ENCODE measurements around the gene IRAK1.

IRAK1 gene

DNA sequence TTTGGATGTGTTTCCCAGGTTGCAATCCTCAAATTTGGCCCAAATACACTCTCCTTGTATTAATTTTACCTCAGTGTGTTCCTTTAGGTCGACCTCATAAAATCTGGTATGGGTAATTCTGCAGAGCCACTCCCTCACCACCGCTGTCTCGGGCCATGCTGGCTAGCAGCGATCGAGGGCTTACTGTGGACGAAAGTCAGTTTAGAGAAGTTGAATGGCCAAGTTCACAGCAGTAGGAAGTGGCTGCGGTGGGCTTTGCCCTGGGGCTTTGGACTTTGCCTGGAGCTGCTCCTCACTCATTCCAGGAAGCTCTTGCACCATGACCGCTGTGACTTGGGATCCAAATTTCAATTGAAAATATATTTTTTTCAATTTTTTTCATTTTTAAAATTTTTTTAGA is 27.5 kb downstream of the IRAK1 start:
- H3K4me3 ChIP-seq (ENCODE audit: low read depth, low read length) = no peak overlapping the region
- in situ Hi-C loops (cut with HindIII; ENCODE audit: low sequenced_read_pairs) = no loop called here
- DNase-seq (ENCODE audit: low read depth, low spot score) = no peak
- TF ChIP-seq, protein P1, sequence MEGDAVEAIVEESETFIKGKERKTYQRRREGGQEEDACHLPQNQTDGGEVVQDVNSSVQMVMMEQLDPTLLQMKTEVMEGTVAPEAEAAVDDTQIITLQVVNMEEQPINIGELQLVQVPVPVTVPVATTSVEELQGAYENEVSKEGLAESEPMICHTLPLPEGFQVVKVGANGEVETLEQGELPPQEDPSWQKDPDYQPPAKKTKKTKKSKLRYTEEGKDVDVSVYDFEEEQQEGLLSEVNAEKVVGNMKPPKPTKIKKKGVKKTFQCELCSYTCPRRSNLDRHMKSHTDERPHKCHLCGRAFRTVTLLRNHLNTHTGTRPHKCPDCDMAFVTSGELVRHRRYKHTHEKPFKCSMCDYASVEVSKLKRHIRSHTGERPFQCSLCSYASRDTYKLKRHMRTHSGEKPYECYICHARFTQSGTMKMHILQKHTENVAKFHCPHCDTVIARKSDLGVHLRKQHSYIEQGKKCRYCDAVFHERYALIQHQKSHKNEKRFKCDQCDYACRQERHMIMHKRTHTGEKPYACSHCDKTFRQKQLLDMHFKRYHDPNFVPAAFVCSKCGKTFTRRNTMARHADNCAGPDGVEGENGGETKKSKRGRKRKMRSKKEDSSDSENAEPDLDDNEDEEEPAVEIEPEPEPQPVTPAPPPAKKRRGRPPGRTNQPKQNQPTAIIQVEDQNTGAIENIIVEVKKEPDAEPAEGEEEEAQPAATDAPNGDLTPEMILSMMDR (IDR thresholded peaks at IDR 0.05; ENCODE audit: low read depth, low read length) = no peak

DNA sequence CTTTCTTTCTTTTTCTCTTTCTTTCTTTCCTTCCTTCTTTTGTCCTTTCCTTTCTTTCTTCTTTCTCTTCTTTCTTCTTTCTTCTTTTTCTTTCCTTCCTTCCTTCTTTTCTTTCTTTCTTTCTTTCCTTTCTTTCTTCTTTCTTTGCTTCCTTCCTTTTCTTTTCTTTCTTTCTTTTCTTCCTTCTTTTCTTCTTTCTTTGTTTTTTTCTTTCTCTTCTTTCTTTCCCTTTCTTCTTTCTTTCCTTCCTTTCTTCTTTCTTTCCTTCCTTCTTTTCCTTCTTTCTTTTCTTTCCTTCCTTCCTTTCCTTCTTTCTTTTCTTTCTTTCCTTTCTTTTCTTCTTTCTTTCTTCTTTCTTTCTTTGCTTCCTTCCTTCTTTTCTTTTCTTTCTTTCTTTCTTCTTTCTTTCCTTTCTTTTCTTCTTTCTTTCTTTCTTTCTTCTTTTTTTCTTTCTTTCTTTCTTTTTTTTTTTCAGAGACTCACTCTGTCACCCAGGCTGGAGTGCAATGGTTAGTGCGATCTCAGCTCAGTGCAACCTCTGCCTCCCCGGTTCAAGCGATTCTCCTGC is 28.6 kb downstream of the IRAK1 start:
- no peak for DNase-seq (ENCODE audit: low read depth, low spot score)
- in situ Hi-C loops (cut with HindIII; ENCODE audit: low sequenced_read_pairs) = no loop called here
- H3K4me3 ChIP-seq (ENCODE audit: low read depth, low read length) = no peak overlapping the region
- TF ChIP-seq, protein P1 (IDR thresholded peaks at IDR 0.05; ENCODE audit: low read depth, low read length) = no peak

DNA sequence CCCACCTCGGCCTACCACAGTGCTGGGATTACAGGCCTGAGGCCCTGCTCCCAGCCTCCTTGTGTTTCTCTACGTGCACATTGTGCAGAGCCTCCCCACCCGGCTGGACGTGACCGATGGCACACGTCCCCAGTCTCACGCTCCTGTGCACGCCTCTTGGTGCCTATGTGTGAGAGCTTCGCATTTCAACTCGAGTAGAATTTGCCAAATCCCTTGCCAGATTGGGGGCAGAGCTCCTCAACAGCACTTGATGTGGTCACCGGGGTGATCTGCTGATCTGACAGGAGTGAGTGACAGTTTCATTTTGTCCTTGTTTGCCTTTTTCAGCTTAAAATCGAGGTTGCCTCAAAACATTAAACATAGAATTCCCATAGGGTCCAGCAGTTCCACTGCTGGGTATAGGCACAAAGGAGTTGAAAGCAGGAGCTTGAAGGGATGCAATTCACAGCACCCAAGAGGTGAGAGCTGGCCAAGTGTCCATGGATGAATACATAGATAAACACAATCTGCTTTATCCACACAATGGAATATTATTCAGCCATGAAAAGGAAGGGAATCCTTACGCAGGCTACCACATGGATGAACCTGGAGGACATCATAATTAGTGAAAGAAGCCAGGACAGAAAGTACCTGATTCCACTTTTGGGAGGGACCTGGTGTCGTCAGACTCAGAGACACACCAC is 29.6 kb downstream of the IRAK1 start:
- TF ChIP-seq, protein P1 (IDR thresholded peaks at IDR 0.05; ENCODE audit: low read depth, low read length) = no peak
- no peak for DNase-seq (ENCODE audit: low read depth, low spot score)
- no peak overlapping the region for H3K4me3 ChIP-seq (ENCODE audit: low read depth, low read length)
- in situ Hi-C loops (cut with HindIII; ENCODE audit: low sequenced_read_pairs) = no loop called here

DNA sequence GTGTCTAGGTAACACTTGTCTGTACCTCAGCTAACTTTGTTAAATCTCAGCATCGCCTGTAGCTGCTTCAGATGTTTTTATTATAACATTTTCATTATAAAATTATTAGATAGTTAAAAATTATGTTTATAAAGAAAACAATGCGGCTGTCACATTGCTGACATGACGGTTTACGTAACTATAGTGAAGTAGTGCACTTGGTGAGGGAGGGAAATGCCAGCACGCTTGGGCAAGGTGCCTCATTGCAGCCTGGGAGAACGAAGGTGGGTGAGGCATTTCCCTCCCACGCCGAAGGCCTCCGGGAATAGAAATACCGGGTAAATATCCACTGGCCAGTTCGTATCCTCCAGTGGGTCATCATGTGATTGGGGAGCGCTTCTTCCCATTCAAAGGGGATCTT is 31.2 kb downstream of the IRAK1 start:
- in situ Hi-C loops (cut with HindIII; ENCODE audit: low sequenced_read_pairs) = no loop called here
- no peak for DNase-seq (ENCODE audit: low read depth, low spot score)

DNA sequence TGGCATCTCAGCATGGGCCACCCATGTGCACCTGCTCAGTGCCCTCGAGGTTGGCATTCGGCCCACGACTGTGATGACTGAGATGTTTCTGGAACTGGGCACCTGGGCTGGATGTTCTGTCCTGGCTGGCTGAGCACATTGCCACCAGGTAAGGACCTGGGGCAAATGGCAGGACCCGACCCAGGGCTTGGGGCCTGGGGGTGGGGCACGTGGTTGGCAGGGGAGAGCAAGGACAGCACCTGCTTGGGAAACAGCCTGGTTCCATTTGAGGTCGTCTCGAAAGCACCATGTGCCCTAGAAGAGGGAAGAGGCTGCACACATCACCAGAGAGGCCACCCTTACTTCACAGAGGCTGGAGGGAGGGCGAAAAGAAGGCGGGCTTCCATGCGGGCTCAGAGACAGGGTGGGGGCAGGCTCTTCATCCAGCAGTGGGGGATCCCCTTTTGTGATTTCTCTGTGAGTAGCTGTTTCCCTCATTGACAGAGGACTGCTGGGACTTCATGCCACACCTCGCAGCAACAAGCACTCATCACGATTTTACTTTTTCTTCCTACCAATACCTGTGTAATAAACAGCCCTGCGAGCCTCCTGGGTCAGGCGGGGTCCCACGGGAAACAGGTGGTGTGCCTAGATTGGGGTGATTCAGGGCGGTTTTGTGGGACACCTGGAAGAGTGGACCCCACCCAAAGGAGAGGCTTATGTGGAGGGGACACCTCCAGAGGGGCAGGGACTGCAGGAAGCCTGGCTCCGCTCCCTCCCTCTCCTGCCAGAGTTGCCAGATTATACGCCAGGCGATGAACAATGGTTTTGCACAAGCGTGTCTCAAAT is 35.1 kb downstream of the IRAK1 start:
- no peak for DNase-seq (ENCODE audit: low read depth, low spot score)
- TF ChIP-seq, protein P1 (IDR thresholded peaks at IDR 0.05; ENCODE audit: low read depth, low read length) = no peak

More for the DNA sequence above, 31.2 kb downstream of the IRAK1 start:
- no peak overlapping the region for H3K4me3 ChIP-seq (ENCODE audit: low read depth, low read length)
- TF ChIP-seq, protein P1 (IDR thresholded peaks at IDR 0.05; ENCODE audit: low read depth, low read length) = no peak

DNA sequence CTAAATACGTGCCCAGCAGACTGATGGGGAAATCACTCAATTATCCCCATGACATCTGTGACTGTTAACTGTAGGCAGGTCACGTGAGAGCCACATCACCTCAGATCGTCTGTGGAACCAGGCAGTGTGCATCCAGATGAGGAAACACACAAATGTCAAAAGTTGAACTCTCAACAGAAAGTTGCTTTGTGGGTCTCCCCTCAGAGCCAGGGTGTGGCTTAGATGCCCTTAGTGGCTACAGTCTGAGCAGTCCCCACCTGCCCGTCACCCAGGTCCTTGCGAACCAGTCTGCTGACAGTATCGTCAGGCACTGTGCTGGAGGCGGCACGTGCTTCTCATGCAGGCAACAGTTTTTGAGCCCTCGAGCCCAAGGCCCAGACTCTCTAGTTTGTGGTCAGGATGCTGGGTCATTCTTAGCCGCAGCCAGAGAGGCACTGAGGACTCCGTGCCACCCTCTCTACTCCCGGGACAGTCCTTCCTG is 36.3 kb downstream of the IRAK1 start:
- TF ChIP-seq, protein P1 (IDR thresholded peaks at IDR 0.05; ENCODE audit: low read depth, low read length) = no peak
- no peak overlapping the region for H3K4me3 ChIP-seq (ENCODE audit: low read depth, low read length)
- in situ Hi-C loops (cut with HindIII; ENCODE audit: low sequenced_read_pairs) = no loop called here
- no peak for DNase-seq (ENCODE audit: low read depth, low spot score)

More for the DNA sequence above, 35.1 kb downstream of the IRAK1 start:
- no peak overlapping the region for H3K4me3 ChIP-seq (ENCODE audit: low read depth, low read length)
- in situ Hi-C loops (cut with HindIII; ENCODE audit: low sequenced_read_pairs) = no loop called here
